HCT116 (cell line): ENCODE data around the gene MAP3K5. TPM values are rescaled to one million over a fixed set of nuclear protein-coding genes. Genes with fewer than 3 reads are reported as not detected.

Experiments used
- ATAC-seq: fragments of 200-7000 bp; cut with Tn5 transposase; 2 replicates; pipeline ENCODE4 v1.9.1; 2020; ENCODE audit warnings: mild to moderate bottlenecking, moderate library complexity
- BruUV-seq: library from RNA; stranded (reverse); fragments of 400-500 nt; replicated peaks from 2 replicates; lab custom pipeline; 2021; lab: Mats Ljungman, UMichigan
- CTCF ChIA-PET: fragments of 300-600 bp; sonication (Branson Sonifier 250); formaldehyde crosslinking; loops from one replicate; lab custom pipeline; 2021; ENCODE audit warnings: antibody characterized with exemption; lab: Charles Lee
- POLR2A ChIA-PET: fragments of 300-600, 350-600 bp; sonication (Branson Sonifier 250); formaldehyde crosslinking; loops from one replicate; lab custom pipeline; 2021; ENCODE audit warnings: antibody characterized with exemption; lab: Charles Lee
- RAD21 ChIA-PET, 2 experiments: fragments of 300-600 bp; sonication (Branson Sonifier 250); formaldehyde crosslinking; loops; one replicate each; lab custom pipeline; 2023; ENCODE audit warnings: low total read pairs in 2 of 2; ENCODE audit not compliant: uncharacterized antibody in 2 of 2, unreplicated experiment in 2 of 2, low non-redundant PET in 1 of 2; lab: Charles Lee
- DNase-seq: peaks from one replicate; pipeline ENCODE4 v3.0.0-alpha.2; 2010; ENCODE audit warnings: low read depth, low spot score
- H2AFZ ChIP-seq: fragments of 200-600 bp; shearing (Covaris generic), sonication (generic); 2 replicates; pipeline ENCODE4 v1.6.1; 2017; ENCODE audit warnings: low read depth, mixed run types, mixed read lengths, antibody characterized with exemption, low read length; ENCODE audit not compliant: poor library complexity, severe bottlenecking
- H3K27ac ChIP-seq: 2 replicates; pipeline ENCODE4 v1.5.1; 2012; ENCODE audit warnings: low read depth, low read length
- H3K27me3 ChIP-seq: fragments of 200-600 bp; sonication (generic); 2 replicates; pipeline ENCODE4 v1.6.1; 2016; ENCODE audit warnings: mixed run types, low read length, mixed read lengths; ENCODE audit not compliant: insufficient read depth
- H3K36me3 ChIP-seq, 2 experiments: fragments of 200-500 bp in 1 of 2; fragments of 200-600 bp in 1 of 2; sonication (Bioruptor generic) in 1 of 2; sonication (generic) in 1 of 2; 2 replicates each; pipeline versions ENCODE4 v1.5.1 to v1.6.1; 2014 to 2016; ENCODE audit warnings: low read length in 2 of 2, inconsistent platforms in 1 of 2, mixed read lengths in 1 of 2, mixed run types in 1 of 2; ENCODE audit not compliant: insufficient read depth in 2 of 2, control insufficient read depth in 1 of 2
- H3K4me1 ChIP-seq, 2 experiments: fragments of 200-600 bp in 1 of 2; sonication (generic) in 1 of 2; 2 replicates each; pipeline versions ENCODE4 v1.5.1 to v1.6.1; 2012 to 2017; ENCODE audit warnings: low read length in 2 of 2, inconsistent platforms in 1 of 2, mild to moderate bottlenecking in 1 of 2, mixed read lengths in 1 of 2, mixed run types in 1 of 2, moderate library complexity in 1 of 2; ENCODE audit not compliant: insufficient read depth in 2 of 2, control insufficient read depth in 1 of 2
- H3K4me2 ChIP-seq: fragments of 200-600 bp; sonication (generic); 2 replicates; pipeline ENCODE4 v1.6.1; 2017; ENCODE audit warnings: mixed run types, low read length, mixed read lengths
- H3K4me3 ChIP-seq, 2 experiments: fragments of 200-600 bp in 1 of 2; sonication (generic) in 1 of 2; replicated peaks in 1 of 2; 2 replicates each; pipeline ENCODE4 v1.5.1; 2011 to 2016; ENCODE audit warnings: low read length in 2 of 2, control low read depth in 1 of 2, low read depth in 1 of 2, mild to moderate bottlenecking in 1 of 2, mixed read lengths in 1 of 2, mixed run types in 1 of 2
- H3K79me2 ChIP-seq: fragments of 200-600 bp; sonication (generic); 2 replicates; pipeline ENCODE4 v1.6.1; 2017; ENCODE audit warnings: mild to moderate bottlenecking, mixed run types, low read length, moderate library complexity, mixed read lengths; ENCODE audit not compliant: insufficient read depth
- H3K9ac ChIP-seq: fragments of 200-600 bp; sonication (generic); 2 replicates; pipeline ENCODE4 v1.6.1; 2016; ENCODE audit warnings: low read length, mixed read lengths
- H3K9me2 ChIP-seq: fragments of 200-600 bp; sonication (generic), shearing (Covaris generic); 2 replicates; pipeline ENCODE4 v1.6.1; 2017; ENCODE audit warnings: mixed run types, mild to moderate bottlenecking, moderate library complexity; ENCODE audit not compliant: insufficient read depth
- H3K9me3 ChIP-seq, 2 experiments: fragments of 200-500 bp in 1 of 2; fragments of 200-600 bp in 1 of 2; sonication (Bioruptor generic) in 1 of 2; sonication (generic) in 1 of 2; 2 replicates each; pipeline ENCODE4 v1.6.1; 2014 to 2017; ENCODE audit warnings: low read length in 2 of 2, mixed read lengths in 2 of 2, inconsistent platforms in 1 of 2, low read depth in 1 of 2, mild to moderate bottlenecking in 1 of 2, mixed run types in 1 of 2, moderate library complexity in 1 of 2; ENCODE audit not compliant: control insufficient read depth in 1 of 2, insufficient read depth in 1 of 2
- H4K20me1 ChIP-seq: fragments of 200-600 bp; sonication (generic), shearing (Covaris generic); 2 replicates; pipeline ENCODE4 v1.6.1; 2017; ENCODE audit warnings: mixed run types, mild to moderate bottlenecking, moderate library complexity; ENCODE audit not compliant: insufficient read depth
- CEBPB ChIP-seq: IDR thresholded peaks from 2 replicates; pipeline ENCODE4 v1.6.1; 2012; ENCODE audit warnings: low read depth
- EGR1 ChIP-seq: IDR thresholded peaks from 2 replicates; pipeline ENCODE4 v1.6.1; 2012; ENCODE audit warnings: low read depth
- ELF1 ChIP-seq: IDR thresholded peaks from 2 replicates; pipeline ENCODE4 v1.6.1; 2012; ENCODE audit warnings: low read depth, borderline replicate concordance
- EZH2 ChIP-seq: fragments of 200-600 bp; sonication (generic); IDR thresholded peaks from 2 replicates; pipeline ENCODE4 v1.6.1; 2017; ENCODE audit warnings: antibody characterized with exemption, mixed run types
- FOSL1 ChIP-seq: IDR thresholded peaks from 2 replicates; pipeline ENCODE4 v1.6.1; 2012; ENCODE audit warnings: low read depth
- JUND ChIP-seq: IDR thresholded peaks from 2 replicates; pipeline ENCODE4 v1.6.1; 2012
- POLR2A ChIP-seq: IDR thresholded peaks from 2 replicates; pipeline ENCODE4 v1.7.0; 2011; ENCODE audit warnings: borderline replicate concordance; ENCODE audit not compliant: insufficient read depth, insufficient read length; ENCODE audit errors: extremely low read depth
- POLR2AphosphoS5 ChIP-seq: IDR thresholded peaks from 2 replicates; pipeline ENCODE4 v1.6.1; 2011; ENCODE audit warnings: mild to moderate bottlenecking, low read depth, low read length, moderate library complexity
- RAD21 ChIP-seq: IDR thresholded peaks from 2 replicates; pipeline ENCODE4 v1.6.1; 2012; ENCODE audit warnings: low read depth, mild to moderate bottlenecking
- SIN3A ChIP-seq: IDR thresholded peaks from 2 replicates; pipeline ENCODE4 v1.6.1; 2012; ENCODE audit warnings: low read depth
- SP1 ChIP-seq: IDR thresholded peaks from 2 replicates; pipeline ENCODE4 v1.6.1; 2012; ENCODE audit warnings: low read depth
- SRF ChIP-seq: IDR thresholded peaks from 2 replicates; pipeline ENCODE4 v1.6.1; 2012; ENCODE audit warnings: low read depth
- TCF7L2 ChIP-seq: IDR thresholded peaks from 2 replicates; pipeline ENCODE4 v1.7.0; 2011; ENCODE audit warnings: borderline replicate concordance, inconsistent platforms; ENCODE audit not compliant: insufficient read depth, insufficient read length; ENCODE audit errors: extremely low read depth
- YY1 ChIP-seq: IDR thresholded peaks from 2 replicates; pipeline ENCODE4 v1.6.1; 2011; ENCODE audit warnings: low read length, low read depth, moderate library complexity, mild to moderate bottlenecking; ENCODE audit not compliant: insufficient replicate concordance; ENCODE audit errors: extremely low read depth
- ZFX ChIP-seq: fragments of 450-650 bp; IDR thresholded peaks from 2 replicates; pipeline ENCODE4 v1.6.1; 2017
- ZNF274 ChIP-seq: fragments of 200-500 bp; sonication (Bioruptor generic); IDR thresholded peaks from 2 replicates; pipeline ENCODE4 v1.6.1; 2014; ENCODE audit warnings: mild to moderate bottlenecking, low read depth, low read length, inconsistent platforms
- intact Hi-C: fragments of 100-400 bp; cut with micrococcal nuclease; formaldehyde crosslinking; loops from 2 replicates; pipeline ENCODE4 v1.10.0; 2022
- total RNA-seq: library from RNA; stranded (reverse); gene quantifications from one replicate; pipeline ENCODE4 v1.2.1, GENCODE V29; 2021; ENCODE audit not compliant: unreplicated experiment
- TF ChIP-seq, protein P1 (sequence below): IDR thresholded peaks from 2 replicates; pipeline ENCODE4 v1.6.1; 2012; ENCODE audit warnings: low read depth
- TF ChIP-seq, protein P2 (sequence below): IDR thresholded peaks from 2 replicates; pipeline ENCODE4 v1.6.1; 2011; ENCODE audit warnings: mild to moderate bottlenecking, low read length, moderate library complexity; ENCODE audit not compliant: insufficient replicate concordance; ENCODE audit errors: extremely low read depth
- TF ChIP-seq, protein P3 (sequence below): IDR thresholded peaks from 2 replicates; pipeline ENCODE4 v1.6.1; 2012
- TF ChIP-seq, protein P4 (sequence below), 3 experiments: fragments of 200-600 bp in 1 of 3; sonication (generic) in 1 of 3; IDR thresholded peaks in 2 of 3; conservative IDR thresholded peaks in 1 of 3; 2 replicates each; pipeline ENCODE4 v1.5.1; 2012 to 2017; ENCODE audit warnings: low read depth in 2 of 3, low read length in 2 of 3, antibody characterized with exemption in 1 of 3, borderline replicate concordance in 1 of 3, control low read depth in 1 of 3, mild to moderate bottlenecking in 1 of 3, mixed read lengths in 1 of 3, mixed run types in 1 of 3, moderate library complexity in 1 of 3; ENCODE audit not compliant: insufficient read depth in 1 of 3

The MAP3K5 gene
- total RNA-seq, 1 experiment from 2014 or later, result 11.8 TPM

DNA sequence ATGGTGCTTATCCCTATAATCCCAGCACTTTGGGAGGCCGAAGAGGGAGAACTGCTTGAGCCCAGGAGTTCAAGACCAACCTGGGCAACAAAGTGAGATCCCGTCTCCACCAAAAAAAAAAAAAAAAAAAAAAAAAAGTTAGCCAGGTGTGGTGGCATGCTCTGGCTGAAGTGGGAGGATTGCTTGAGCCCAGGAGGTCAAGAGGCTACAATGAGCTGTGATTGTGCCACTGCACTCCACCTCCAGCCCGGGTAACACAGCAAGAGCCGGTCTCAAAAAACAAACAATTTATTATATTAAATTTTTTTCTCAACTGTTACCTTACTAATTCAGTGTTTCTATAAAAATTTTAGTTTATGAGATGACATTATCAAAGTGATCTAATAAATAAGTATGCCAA is 156.7 kb downstream of the MAP3K5 start:
- ChIA-PET RAD21 (no interaction called here), CTCF (interaction anchor here (1.1 to 2.0 kb wide), 2 partner anchors 9 to 157 kb away, joined by 5 to 9 read pairs; partner anchors contain the start of gene MAP3K5), POLR2A (no interaction called here)
- Histone ChIP-seq H3K4me1 (no peaks in the 10 kb centered on the region), H3K9me3 (no peaks in the 10 kb centered on the region), H3K36me3 (no peaks in the 10 kb centered on the region), H2AFZ (no peak overlapping the region), H3K27ac (no peak overlapping the region), H3K79me2 (no peaks in the 10 kb centered on the region), H3K4me2 (no peak overlapping the region), H3K27me3 (no peaks in the 10 kb centered on the region), H3K4me3 (no peak overlapping the region), H3K9me2 (no peaks in the 10 kb centered on the region), H3K9ac (no peak overlapping the region), H4K20me1 (no peaks in the 10 kb centered on the region)
- DNase-seq, result no peak
- ATAC-seq, result no peak
- BruUV-seq, result no TSS peak
- intact Hi-C loops, result no loop called here
- TF ChIP-seq EZH2, result no peak
- no peak for TF ChIP-seq FOSL1
- TF ChIP-seq, protein P1, sequence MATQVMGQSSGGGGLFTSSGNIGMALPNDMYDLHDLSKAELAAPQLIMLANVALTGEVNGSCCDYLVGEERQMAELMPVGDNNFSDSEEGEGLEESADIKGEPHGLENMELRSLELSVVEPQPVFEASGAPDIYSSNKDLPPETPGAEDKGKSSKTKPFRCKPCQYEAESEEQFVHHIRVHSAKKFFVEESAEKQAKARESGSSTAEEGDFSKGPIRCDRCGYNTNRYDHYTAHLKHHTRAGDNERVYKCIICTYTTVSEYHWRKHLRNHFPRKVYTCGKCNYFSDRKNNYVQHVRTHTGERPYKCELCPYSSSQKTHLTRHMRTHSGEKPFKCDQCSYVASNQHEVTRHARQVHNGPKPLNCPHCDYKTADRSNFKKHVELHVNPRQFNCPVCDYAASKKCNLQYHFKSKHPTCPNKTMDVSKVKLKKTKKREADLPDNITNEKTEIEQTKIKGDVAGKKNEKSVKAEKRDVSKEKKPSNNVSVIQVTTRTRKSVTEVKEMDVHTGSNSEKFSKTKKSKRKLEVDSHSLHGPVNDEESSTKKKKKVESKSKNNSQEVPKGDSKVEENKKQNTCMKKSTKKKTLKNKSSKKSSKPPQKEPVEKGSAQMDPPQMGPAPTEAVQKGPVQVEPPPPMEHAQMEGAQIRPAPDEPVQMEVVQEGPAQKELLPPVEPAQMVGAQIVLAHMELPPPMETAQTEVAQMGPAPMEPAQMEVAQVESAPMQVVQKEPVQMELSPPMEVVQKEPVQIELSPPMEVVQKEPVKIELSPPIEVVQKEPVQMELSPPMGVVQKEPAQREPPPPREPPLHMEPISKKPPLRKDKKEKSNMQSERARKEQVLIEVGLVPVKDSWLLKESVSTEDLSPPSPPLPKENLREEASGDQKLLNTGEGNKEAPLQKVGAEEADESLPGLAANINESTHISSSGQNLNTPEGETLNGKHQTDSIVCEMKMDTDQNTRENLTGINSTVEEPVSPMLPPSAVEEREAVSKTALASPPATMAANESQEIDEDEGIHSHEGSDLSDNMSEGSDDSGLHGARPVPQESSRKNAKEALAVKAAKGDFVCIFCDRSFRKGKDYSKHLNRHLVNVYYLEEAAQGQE, result no peak
- no peak for TF ChIP-seq RAD21
- TF ChIP-seq POLR2AphosphoS5, result no peak
- TF ChIP-seq CEBPB, result no peak
- TF ChIP-seq, protein P2, sequence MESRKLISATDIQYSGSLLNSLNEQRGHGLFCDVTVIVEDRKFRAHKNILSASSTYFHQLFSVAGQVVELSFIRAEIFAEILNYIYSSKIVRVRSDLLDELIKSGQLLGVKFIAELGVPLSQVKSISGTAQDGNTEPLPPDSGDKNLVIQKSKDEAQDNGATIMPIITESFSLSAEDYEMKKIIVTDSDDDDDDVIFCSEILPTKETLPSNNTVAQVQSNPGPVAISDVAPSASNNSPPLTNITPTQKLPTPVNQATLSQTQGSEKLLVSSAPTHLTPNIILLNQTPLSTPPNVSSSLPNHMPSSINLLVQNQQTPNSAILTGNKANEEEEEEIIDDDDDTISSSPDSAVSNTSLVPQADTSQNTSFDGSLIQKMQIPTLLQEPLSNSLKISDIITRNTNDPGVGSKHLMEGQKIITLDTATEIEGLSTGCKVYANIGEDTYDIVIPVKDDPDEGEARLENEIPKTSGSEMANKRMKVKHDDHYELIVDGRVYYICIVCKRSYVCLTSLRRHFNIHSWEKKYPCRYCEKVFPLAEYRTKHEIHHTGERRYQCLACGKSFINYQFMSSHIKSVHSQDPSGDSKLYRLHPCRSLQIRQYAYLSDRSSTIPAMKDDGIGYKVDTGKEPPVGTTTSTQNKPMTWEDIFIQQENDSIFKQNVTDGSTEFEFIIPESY, result no peak
- TF ChIP-seq, protein P3, sequence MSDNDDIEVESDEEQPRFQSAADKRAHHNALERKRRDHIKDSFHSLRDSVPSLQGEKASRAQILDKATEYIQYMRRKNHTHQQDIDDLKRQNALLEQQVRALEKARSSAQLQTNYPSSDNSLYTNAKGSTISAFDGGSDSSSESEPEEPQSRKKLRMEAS, result no peak
- no peak for TF ChIP-seq JUND
- TF ChIP-seq SIN3A, result no peak
- TF ChIP-seq YY1, result no peak
- no peak for TF ChIP-seq EGR1
- no peak for TF ChIP-seq ZFX
- TF ChIP-seq POLR2A, result no peak
- no peak for TF ChIP-seq SRF
- no peak for TF ChIP-seq TCF7L2
- TF ChIP-seq, protein P4, sequence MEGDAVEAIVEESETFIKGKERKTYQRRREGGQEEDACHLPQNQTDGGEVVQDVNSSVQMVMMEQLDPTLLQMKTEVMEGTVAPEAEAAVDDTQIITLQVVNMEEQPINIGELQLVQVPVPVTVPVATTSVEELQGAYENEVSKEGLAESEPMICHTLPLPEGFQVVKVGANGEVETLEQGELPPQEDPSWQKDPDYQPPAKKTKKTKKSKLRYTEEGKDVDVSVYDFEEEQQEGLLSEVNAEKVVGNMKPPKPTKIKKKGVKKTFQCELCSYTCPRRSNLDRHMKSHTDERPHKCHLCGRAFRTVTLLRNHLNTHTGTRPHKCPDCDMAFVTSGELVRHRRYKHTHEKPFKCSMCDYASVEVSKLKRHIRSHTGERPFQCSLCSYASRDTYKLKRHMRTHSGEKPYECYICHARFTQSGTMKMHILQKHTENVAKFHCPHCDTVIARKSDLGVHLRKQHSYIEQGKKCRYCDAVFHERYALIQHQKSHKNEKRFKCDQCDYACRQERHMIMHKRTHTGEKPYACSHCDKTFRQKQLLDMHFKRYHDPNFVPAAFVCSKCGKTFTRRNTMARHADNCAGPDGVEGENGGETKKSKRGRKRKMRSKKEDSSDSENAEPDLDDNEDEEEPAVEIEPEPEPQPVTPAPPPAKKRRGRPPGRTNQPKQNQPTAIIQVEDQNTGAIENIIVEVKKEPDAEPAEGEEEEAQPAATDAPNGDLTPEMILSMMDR (IDR thresholded peaks at IDR 0.05 in 2 of 3, conservative IDR thresholded peaks at IDR 0.05 in 1 of 3; ENCODE audit: borderline replicate concordance in 1 of 3, insufficient read depth in 1 of 3, low read depth in 2 of 3, low read length in 2 of 3), result no peak
- no peak for TF ChIP-seq ZNF274
- TF ChIP-seq SP1, result no peak
- no peak for TF ChIP-seq ELF1
